Measurements from ENCODE around the gene STK39.
"Not testable (repeated sequence)": the region's sequence is repeated elsewhere in the genome, so short reads cannot be mapped to it uniquely, and the experiment has no call there.

STK39 gene

DNA sequence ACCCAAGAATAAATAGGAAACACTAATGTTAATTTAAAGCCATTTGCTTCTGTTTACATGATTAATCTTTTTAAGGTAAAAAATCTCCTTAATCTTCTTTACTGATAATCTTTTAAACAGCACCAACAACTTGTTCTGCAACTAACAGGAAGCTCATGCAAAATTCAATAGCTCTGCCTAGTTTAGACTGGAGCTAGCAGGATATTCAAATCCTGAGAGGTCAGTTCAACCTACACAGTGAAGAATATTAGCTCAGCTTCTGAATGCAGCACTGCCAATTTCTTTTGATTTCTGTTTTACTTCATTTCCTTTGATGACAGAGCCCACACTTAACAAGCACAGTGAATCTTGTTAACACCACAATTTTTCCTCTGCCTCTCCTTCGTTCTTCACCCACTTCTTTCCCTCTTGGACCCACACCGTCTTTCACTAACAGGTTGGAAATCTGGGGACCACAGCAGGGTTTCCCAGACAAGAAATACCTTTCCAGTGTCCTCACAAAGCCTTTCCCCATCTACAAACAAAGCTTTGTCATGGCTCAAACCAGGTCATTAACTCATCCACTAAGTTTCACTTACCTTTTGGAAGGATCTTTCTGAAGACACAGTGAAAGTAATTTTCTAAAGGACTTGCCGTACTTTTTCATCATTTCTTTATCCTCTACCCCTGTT is 109.8 kb downstream of the STK39 start:
- no peak for DNase-seq (ENCODE audit: low read depth)

DNA sequence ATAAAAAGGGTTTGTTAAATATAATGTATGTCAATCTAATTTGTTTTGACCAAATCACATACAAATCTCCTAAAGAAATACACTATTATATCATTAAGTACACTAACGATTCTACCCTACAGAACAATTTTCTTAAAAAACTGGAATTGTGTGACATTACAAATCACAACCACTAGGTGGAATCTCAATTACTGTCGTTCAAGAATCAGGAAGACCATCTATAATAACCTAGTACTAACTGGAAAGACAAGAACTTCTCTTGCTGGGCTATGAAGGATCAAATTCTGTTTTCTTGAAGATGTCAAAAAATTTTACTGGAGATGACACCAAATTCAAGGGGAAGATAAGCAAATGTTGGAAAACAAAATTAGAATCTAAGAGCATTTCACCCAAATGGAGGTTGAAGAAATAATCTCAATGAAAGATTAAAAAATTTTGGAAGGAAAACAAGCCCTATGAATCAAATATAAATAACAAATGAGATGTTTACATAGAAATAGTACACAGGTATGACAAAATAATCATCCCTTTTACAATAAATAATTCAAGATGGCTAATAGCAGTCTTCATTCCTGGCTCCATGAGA is 110.9 kb downstream of the STK39 start:
- no peak for DNase-seq (ENCODE audit: low read depth)

GRCh38 chr2:168135630-168136029 is 111.8 kb downstream of the STK39 start:
- DNase-seq (ENCODE audit: low read depth) = no peak

GRCh38 chr2:168135121-168135520 is 112.3 kb downstream of the STK39 start:
- no peak for DNase-seq (ENCODE audit: low read depth)

GRCh38 chr2:168134485-168134884 is 112.9 kb downstream of the STK39 start:
- DNase-seq (ENCODE audit: low read depth) = no peak

DNA sequence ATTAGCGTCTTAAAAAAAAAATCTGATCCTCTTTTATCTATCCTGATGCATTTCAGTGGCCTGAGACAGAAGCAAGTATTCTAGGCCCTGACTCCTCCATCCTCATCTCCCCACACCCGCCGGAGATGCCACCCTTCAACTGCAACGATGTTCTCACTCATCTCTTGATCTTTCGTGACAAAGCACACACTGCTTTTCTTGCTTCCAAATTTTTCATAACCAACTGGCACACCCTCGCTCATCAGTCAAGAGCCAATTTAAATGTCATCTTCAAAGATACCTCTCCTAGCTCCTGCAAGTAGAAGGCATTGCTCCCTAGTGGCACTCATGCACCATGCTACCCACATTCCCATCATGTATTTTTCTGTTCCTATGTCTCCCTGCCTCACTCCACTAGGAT is 115.0 kb downstream of the STK39 start:
- no peak for DNase-seq (ENCODE audit: low read depth)

DNA sequence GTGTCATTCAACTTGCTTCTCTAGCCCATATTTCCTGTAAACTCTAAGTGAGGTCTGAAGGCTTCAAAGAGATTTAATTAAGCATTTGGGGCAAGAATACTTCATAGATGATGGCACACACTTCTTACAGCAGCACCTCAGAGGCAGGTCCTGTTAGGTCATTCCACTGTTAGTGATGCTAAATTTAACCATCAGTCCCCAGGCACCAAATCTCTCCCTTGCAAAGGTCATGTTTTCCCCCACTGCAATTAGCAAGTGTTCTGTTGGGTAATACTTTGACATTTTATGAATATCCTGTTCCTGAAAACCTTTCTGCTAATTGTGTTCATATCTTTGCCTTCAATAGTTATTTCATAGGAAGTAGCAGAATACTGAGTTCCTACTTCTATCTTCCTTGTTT is 117.0 kb downstream of the STK39 start:
- no peak for DNase-seq (ENCODE audit: low read depth)

DNA sequence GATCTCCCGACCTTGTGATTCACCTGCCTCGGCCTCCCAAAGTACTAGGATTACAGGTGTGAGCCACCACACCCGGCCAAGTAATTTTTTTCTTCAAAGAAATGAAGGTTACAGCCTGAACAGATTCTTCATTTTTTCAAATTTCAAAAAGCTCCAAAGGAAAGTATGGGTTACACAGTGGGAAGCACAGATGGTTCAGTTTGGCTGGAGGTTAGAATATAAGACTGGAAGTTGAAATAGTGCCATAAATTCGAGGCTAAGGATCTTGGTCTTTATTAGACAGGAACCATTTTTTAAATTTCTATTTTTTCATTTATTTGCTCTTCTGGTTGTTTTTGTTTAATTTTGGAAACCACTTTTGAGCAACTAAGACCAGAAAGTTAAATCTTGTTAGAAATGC is 120.0 kb downstream of the STK39 start:
- no peak for DNase-seq (ENCODE audit: low read depth)

- not testable (repeated sequence) for DNase-seq (ENCODE audit: low read depth)
Measured at GRCh38 chr2:168122210-168122609, 125.2 kb downstream of the STK39 start.

GRCh38 chr2:168120730-168121129 is 126.7 kb downstream of the STK39 start:
- peak; percentile 8 for DNase-seq (ENCODE audit: low read depth)

DNA sequence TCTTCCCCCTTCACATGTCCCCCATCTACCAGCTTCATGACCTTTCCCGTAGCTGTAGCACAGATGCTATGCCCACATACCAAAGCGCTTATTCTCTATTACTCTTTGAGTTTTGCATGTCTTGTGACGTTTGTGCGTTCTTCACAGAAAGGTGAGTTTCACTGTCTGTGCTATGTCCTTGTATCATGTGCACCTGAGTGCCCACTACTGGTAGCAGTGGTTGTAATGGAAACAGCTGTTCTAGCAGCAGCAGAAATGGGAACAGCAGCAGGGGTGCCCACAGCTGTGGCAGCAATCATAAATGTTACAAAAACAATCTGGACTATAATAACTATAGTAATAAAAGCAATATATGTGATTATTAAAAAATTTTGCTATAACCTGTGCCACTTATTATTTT is 127.1 kb downstream of the STK39 start:
- DNase-seq (ENCODE audit: low read depth) = no peak

DNA sequence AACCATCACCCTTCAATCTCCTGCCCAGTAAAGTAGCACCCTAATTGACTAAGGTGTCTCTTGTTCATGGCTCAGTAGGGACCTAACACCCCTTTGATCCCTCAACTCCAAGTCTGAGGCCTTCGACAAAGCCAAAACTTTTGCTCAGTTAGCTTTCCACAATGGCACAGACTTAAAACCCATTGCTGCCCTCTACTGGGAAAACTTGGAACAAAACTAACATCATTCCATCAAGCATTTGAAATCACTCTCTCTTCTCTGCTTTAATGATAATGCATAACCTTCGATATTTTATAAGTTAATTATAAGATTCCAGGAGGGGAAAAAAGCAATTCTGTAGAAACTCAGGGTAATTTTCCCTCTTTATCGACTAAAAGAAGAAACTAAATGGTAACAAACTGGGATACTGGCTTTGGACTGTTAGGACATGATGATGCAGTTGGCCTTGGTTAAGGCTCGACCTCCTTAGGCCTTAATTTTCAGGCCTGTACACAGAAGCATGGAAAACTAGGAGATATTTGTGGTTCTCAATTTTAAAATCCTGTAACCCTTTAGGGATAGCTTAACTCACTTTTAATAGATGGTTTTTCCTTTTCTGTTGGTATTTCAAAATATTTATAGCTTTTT is 127.8 kb downstream of the STK39 start:
- peak; percentile 55 for DNase-seq (ENCODE audit: low read depth)

DNA sequence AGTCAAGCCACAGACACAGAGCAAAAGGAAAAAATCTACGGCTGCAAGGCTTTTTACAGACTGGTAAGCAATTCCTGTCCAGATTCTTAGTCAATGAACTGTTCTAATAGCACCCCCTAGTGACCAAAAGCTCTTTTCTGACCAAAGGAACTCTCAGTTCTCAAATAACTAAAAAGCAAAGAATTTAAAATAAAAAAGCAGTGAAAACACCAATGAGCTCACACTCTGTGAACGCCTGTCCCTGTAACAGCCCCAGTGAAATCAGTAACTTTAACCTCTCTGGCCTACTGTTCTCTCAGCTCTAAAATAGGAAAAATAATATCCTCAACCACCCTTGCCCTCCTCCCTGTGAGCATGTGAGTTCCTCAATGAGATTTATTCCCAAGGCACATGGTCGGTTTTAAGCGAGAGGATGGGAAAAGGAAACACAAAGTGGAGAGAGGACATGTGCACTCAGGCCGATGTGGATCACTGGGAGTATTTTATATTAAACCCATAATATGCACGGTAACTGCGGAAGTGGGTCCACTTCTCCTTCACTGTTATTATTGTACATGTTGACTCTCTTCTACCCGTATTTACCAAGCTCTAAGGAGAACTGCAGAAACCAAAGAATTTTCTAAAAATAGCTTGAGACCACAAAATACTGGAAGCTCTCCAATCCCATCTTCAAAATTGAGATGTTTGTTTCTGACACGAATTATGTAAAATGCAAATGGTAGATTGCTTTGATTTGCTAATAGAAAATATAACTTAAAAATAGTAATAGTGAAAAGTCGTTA is 128.5 kb downstream of the STK39 start:
- DNase-seq (ENCODE audit: low read depth) = peak; percentile 71

DNA sequence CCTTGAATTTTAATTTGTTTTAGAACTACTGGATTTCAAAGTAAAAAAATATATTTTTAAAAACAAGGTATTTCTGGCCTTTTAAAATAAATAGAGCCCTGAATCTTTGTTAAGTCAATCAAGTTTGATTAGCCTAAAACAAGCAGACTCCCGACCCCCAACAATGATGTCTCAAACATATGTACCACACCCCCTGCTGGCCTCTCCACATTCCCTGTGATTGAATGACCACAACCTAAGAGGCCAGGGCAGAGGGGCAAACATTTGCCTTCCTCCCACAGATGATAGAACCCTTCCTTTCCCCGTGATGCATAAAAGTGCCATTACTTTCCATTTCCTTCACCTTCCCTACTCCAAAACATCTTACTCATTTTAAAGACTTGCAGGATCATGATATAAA is 130.9 kb downstream of the STK39 start:
- no peak for DNase-seq (ENCODE audit: low read depth)

DNA sequence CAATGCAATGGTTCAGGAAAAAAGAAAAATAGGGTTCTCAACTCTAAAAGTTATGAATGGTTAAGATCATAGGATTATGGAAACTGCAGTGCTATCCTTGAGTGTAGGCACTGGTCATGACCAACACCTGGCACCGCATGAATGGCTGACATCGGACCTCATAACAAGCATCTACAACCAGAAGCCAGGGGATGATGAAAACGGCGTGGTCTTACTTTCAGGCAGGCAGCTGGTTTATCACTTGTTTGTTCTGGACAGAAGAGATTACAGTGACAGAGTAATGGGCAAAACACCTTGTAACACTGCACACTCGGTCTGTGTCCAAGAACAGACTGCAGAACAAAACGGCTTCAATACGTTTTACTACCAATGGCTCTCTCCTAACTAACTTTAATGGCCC is 132.8 kb downstream of the STK39 start:
- DNase-seq (ENCODE audit: low read depth) = no peak

DNA sequence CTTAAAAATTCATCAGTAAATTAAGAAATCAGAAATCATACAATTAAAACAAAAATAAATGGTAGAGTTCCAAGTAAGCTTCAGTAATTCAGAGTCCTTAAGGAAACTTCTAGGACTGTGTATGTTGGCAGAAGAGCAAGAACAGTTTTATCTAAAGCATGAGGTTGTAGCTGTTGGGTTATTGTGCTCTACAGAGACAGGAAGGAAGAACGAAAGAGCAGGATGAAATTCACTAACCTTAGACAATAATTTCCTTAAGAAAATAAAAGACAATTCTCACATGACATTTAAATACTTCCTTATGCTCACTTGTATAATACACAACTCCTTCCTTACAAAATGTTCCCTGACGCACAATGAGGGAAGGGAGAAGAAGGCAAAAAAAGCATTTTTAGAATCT is 133.4 kb downstream of the STK39 start:
- DNase-seq (ENCODE audit: low read depth) = no peak

DNA sequence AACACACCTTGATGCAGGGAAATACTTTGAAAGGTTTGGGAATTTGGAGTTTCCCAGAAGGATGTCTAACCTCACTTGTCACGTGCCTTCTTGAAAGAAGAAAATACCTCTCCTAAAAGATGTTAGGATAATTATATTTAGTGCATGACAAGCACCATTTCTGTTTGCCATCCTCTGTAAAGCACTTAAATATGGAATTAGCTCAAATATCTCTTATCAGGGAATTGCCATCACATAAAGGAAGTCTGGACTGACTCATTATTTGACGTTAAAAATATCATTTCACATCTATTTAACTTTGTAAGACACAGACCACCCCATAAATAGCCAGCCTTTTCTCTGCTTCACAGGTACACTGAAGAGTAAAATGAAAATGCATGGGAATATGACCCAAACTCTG is 140.1 kb downstream of the STK39 start:
- DNase-seq (ENCODE audit: low read depth) = no peak

- DNase-seq (ENCODE audit: low read depth) = no peak
Measured at GRCh38 chr2:168105127-168105683, 142.2 kb downstream of the STK39 start.

DNA sequence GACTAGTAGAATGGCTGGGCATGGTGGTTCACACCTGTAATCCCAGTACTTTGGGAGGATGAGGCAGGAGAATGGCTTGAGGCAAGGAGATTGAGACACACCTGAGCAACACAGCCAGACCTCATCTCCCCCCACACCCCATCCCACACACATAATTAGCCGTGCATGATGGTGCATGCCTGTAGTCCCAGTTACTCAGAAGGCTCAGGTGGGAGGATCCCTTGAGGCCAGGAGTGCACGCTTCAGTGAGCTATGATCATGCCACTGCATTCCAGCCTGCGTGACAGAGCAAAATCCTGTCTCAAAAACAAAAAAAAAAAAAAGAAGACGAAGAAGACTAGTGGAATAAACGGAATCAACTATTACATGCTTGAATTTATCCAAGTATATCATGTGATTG is 150.0 kb downstream of the STK39 start:
- DNase-seq (ENCODE audit: low read depth) = no peak

- no peak for DNase-seq (ENCODE audit: low read depth)
Measured at GRCh38 chr2:168096158-168096557, 151.2 kb downstream of the STK39 start.

DNA sequence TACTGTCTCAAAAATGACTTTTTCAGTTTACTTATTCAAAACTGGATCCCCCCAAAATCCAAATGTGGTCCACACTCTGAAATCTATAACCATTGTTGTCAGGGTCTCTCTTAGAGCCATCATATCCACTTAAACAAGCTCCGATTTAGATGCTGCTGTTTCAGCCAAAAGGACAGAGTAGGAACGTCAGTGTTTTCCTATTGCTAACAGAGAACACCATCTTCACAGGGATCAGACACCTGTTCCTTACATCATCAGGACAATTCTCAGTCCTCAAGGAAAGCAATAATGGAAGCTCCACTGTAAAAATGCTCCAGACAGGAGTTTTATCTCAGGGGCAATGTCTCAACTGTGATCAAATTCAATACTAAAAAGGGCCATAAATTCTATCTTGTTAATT is 155.4 kb downstream of the STK39 start:
- DNase-seq (ENCODE audit: low read depth) = no peak

DNA sequence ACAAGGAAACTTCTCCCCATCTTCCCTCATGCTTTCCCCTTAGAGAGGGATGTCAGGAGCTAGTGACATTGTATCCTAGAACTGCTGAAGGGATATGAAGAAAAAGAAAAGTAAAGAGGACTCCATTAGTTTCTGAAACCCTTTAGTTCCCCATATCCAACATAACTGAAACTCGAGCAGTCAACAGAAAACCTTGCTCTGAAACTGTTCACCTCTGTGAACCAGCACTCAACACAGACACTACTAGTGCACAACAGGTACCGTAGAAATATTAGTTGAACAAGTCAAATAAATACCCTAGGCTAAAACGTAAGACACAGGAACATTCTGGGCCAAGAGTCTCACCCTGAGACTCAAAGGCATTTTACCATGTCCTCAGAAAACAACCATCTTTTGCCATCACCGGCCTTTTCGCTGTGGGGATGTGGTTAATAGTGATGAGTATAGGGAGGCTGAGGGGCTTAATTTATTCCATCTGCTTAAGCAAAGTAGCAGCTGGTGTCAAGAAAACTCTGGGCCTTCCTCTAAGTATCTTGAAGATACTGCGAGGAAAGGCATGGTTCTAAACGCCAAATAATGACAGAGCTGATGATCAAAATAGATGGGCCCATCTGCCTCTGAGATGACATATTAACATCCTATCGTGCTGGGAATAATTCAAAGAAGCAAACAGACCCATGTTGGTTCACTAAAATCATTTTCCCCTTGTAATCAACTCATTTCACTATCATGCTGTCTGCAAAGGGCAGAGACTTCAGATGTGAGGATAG is 156.8 kb downstream of the STK39 start:
- no peak for DNase-seq (ENCODE audit: low read depth)

All from fibroblast of the conjunctiva (primary cell).